Lower lobe of right lung (tissue), 2 donors: ENCODE measurements around the gene MLST8. TPM values are rescaled to one million over a fixed set of nuclear protein-coding genes. Genes with fewer than 3 reads are reported as not detected.

Experiments used
- ATAC-seq, 2 donors: fragments of 200-7000 bp; cut with Tn5 transposase; one replicate each; pipeline ENCODE4 v1.9.1; 2020 to 2022; ENCODE audit warnings: mild to moderate bottlenecking in 2 of 2, moderate library complexity in 2 of 2
- DNase-seq: peaks from one replicate; pipeline ENCODE4 v3.0.0-alpha.2; 2020
- H3K27ac ChIP-seq: fragments of 200-600 bp; one replicate; pipeline ENCODE4 v1.8.0; 2022
- H3K27me3 ChIP-seq: fragments of 200-600 bp; one replicate; pipeline ENCODE4 v1.8.0; 2022; ENCODE audit warnings: low read depth
- H3K36me3 ChIP-seq: fragments of 200-600 bp; one replicate; pipeline ENCODE4 v1.8.0; 2022; ENCODE audit warnings: mild to moderate bottlenecking
- H3K4me1 ChIP-seq: fragments of 200-600 bp; one replicate; pipeline ENCODE4 v1.8.0; 2022
- H3K4me3 ChIP-seq: fragments of 200-600 bp; one replicate; pipeline ENCODE4 v1.8.0; 2022; ENCODE audit warnings: mild to moderate bottlenecking
- H3K9me3 ChIP-seq: fragments of 200-600 bp; one replicate; pipeline ENCODE4 v1.8.0; 2022
- CTCF ChIP-seq: fragments of 200-600 bp; IDR thresholded peaks from one replicate; pipeline ENCODE4 v1.8.0; 2022; ENCODE audit warnings: antibody characterized with exemption, mild to moderate bottlenecking
- intact Hi-C: fragments of 100-400 bp; cut with DNase I; formaldehyde crosslinking; loops from one replicate; pipeline ENCODE4 v1.11.0; 2022
- total RNA-seq: library from RNA; stranded (reverse); fragmentation: NEBNext Ultra II Directional; extraction: Animal tissue kit (Norgen Biotek cat#: 25700); gene quantifications from one replicate; pipeline ENCODE4 v1.2.1, GENCODE V29; 2021
- donor health status: DM: no; HTN: yes; CAD: no; lungs with severe emphysema.

MLST8 gene
- total RNA-seq, 1 donor from 2014 or later: 26.6 TPM

DNA sequence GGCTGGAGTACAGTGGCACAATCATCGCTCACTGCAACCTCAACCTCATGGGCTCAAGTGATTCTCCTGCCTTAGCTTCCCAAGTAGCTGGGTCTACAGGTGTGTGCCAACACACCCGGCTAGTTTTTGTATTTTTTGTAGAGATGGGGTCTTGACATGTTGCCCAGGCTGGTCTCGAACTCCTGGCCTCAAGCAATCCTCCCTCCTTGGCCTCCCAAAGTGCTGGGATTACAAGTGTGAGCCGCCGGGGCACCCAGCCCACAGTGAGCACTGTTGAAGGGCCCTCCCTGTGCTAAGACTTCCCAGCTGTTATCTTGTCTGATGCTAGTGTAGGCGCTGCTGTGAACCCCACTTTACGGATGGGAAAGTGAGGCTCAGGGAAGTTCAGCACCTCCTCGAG lies 16.9 kb upstream of the MLST8 start:
- no peaks in the 10 kb centered on the region for H3K27me3 ChIP-seq
- no peaks in the 10 kb centered on the region for H3K9me3 ChIP-seq
- intact Hi-C loops: no loop called here
- H3K4me1 ChIP-seq: no peaks in the 10 kb centered on the region
- DNase-seq (no peak), ATAC-seq (no peak)
- H3K27ac ChIP-seq: no peak overlapping the region
- no peak overlapping the region for H3K4me3 ChIP-seq
- no peak for TF ChIP-seq CTCF
- no peaks in the 10 kb centered on the region for H3K36me3 ChIP-seq

- TF ChIP-seq CTCF: no peak
- ATAC-seq (no peak), DNase-seq (no peak)
- Histone ChIP-seq H3K27ac (no peak overlapping the region), H3K36me3 (no peaks in the 10 kb centered on the region), H3K4me3 (no peak overlapping the region), H3K4me1 (no peaks in the 10 kb centered on the region), H3K9me3 (no peaks in the 10 kb centered on the region), H3K27me3 (peaks cover 4% of the 10 kb centered on the region)
- intact Hi-C loops: no loop called here
These were observed 15.9 kb upstream of the MLST8 start for GRCh38 chr16:2189252-2189893.

DNA sequence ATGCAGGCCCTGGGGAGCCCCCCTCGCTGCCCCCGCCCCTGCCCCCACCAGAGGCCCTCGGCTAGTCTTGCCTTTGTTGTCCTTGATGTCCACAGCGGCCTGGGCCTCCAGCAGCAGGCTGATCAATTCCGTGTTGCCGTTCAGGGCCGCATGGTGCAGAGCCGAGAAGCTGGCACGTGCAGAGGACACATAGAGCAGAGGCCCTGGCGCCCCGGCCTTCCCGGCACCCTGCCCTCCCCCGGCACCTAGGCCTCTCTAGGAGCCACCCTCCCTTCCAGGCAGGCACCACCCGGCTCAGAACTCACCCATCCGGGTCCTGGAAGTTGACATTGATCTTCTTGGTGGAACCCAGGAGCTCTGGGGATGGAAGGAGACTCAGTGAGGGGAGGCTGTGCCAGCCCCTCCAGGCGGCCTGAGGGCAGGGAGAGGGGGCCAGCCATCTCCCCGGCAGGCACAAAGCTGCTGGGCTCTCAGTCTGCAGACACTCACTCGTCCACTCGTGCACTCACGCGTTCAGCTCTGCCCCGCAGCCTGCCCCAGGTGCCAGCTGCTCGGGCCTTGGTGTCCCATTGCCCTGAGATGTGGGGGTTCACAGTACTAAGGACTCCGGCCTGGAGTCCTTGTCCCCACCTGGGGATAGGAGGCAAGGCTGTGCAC lies 15.1 kb upstream of the MLST8 start:
- H3K9me3 ChIP-seq: no peaks in the 10 kb centered on the region
- H3K4me1 ChIP-seq: peaks cover 1% of the 10 kb centered on the region
- no peak for TF ChIP-seq CTCF
- intact Hi-C loops: no loop called here
- ATAC-seq (no peak), DNase-seq (no peak)
- H3K36me3 ChIP-seq: no peaks in the 10 kb centered on the region
- peaks cover 12% of the 10 kb centered on the region for H3K27me3 ChIP-seq
- H3K27ac ChIP-seq: no peak overlapping the region
- H3K4me3 ChIP-seq: no peak overlapping the region

DNA sequence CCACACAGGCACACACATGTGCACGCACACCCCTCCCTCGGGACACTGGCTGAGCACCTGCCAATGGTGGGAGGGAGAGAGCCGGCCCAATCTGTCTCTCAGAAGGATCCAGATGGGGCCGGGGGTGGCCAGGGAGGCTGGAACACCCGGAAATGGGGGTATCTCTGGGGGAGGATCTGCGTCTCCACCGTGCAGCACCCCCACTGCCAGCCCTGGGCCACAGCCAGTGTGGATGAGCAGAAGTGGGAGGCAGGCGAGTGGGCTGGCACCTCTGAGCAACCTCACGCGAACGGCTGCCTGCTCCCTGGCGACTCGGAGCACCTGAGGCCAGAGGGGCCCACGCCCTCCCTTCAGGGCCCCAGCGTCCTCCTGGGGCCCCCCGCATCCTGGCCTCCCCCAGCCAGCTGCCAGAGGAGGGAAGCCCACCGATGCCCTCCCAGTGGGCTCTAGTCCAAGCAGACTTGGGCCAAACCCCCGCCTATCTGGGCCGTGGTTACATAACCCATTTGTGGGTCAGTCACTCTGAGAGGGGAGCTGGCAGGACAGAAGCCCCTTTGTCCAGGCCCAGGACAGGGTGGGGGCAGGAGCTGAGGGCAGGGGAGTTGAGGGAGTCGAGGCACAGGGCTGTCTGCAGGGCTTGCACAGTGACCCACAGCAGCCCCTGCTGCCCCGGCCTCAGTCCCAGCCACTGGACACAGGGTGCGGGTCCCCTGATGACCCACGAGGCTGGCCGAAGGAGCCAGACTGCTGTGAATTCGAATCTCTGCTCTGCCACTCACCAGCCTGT lies 14.4 kb upstream of the MLST8 start:
- intact Hi-C loops: no loop called here
- no peak overlapping the region for H3K4me3 ChIP-seq
- no peak for ATAC-seq

DNA sequence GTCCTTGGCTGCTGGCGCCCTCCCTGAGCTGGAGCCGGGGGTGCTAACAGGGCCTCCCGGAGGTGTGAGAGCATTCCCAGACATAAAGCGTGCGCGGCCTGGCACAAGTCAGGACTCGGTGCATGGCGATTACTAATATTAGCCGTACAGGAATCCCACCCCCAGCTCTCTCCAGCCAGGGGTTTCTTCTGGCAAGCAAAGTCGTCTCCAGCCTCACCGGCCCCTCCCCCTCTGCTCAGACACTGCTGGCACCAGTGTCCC lies 13.9 kb upstream of the MLST8 start:
- Histone ChIP-seq H3K9me3 (no peaks in the 10 kb centered on the region), H3K27me3 (peaks cover 22% of the 10 kb centered on the region), H3K4me3 (no peak overlapping the region), H3K27ac (no peak overlapping the region), H3K4me1 (peaks cover 10% of the 10 kb centered on the region), H3K36me3 (no peaks in the 10 kb centered on the region)
- no peak for DNase-seq
- no peak for ATAC-seq
- intact Hi-C loops: no loop called here
- TF ChIP-seq CTCF: no peak

More for the DNA sequence above, 14.4 kb upstream of the MLST8 start:
- H3K36me3 ChIP-seq: no peaks in the 10 kb centered on the region
- DNase-seq: no peak
- no peak for TF ChIP-seq CTCF
- no peaks in the 10 kb centered on the region for H3K9me3 ChIP-seq
- no peak overlapping the region for H3K27ac ChIP-seq
- peaks cover 8% of the 10 kb centered on the region for H3K4me1 ChIP-seq
- H3K27me3 ChIP-seq: peaks cover 19% of the 10 kb centered on the region
